Measurements from ENCODE around the gene GABRD.

GABRD gene

GRCh38 chr1:2018217-2019171, 651 bp upstream of the GABRD start:
- no peak for DNase-seq (ENCODE audit: low read depth in 2 of 2)

- DNase-seq (ENCODE audit: low read depth in 2 of 2): no peak
Measured at GRCh38 chr1:2019571-2020309, 595 bp downstream of the GABRD start.

- DNase-seq (ENCODE audit: low read depth in 2 of 2): no peak
Measured at GRCh38 chr1:2020310-2020655, 1.1 kb downstream of the GABRD start.

- DNase-seq (ENCODE audit: low read depth in 2 of 2): no peak
Measured at GRCh38 chr1:2021550-2021949, 2.4 kb downstream of the GABRD start.

- no peak for DNase-seq (ENCODE audit: low read depth in 2 of 2)
Measured at GRCh38 chr1:2022063-2022770, 3.1 kb downstream of the GABRD start.

- no peak for DNase-seq (ENCODE audit: low read depth in 2 of 2)
Measured at GRCh38 chr1:2023187-2023586, 4.0 kb downstream of the GABRD start.

- DNase-seq (ENCODE audit: low read depth in 2 of 2): no peak
Measured at GRCh38 chr1:2024451-2024850, 5.3 kb downstream of the GABRD start.

GRCh38 chr1:2024887-2025286, 5.7 kb downstream of the GABRD start:
- no peak for DNase-seq (ENCODE audit: low read depth in 2 of 2)

- DNase-seq (ENCODE audit: low read depth in 2 of 2): no peak
Measured at GRCh38 chr1:2025491-2025981, 6.4 kb downstream of the GABRD start.

GRCh38 chr1:2027961-2028583, 8.9 kb downstream of the GABRD start:
- DNase-seq (ENCODE audit: low read depth in 2 of 2): no peak

GRCh38 chr1:2028870-2029560, 9.9 kb downstream of the GABRD start:
- DNase-seq (ENCODE audit: low read depth in 2 of 2): no peak

GRCh38 chr1:2029561-2029960, 10.4 kb downstream of the GABRD start:
- DNase-seq (ENCODE audit: low read depth in 2 of 2): no peak

- DNase-seq (ENCODE audit: low read depth in 2 of 2): no peak
Measured at GRCh38 chr1:2030076-2030871, 11.1 kb downstream of the GABRD start.

GRCh38 chr1:2031546-2032540, 12.7 kb downstream of the GABRD start:
- no peak for DNase-seq (ENCODE audit: low read depth in 2 of 2)

- no peak for DNase-seq (ENCODE audit: low read depth in 2 of 2)
Measured at GRCh38 chr1:2032737-2033136, 13.6 kb downstream of the GABRD start.

GRCh38 chr1:2033165-2033564, 14.0 kb downstream of the GABRD start:
- no peak for DNase-seq (ENCODE audit: low read depth in 2 of 2)

GRCh38 chr1:2036287-2036686, 17.1 kb downstream of the GABRD start:
- no peak for DNase-seq (ENCODE audit: low read depth in 2 of 2)

- no peak for DNase-seq (ENCODE audit: low read depth in 2 of 2)
Measured at GRCh38 chr1:2037314-2037979, 18.3 kb downstream of the GABRD start.

- no peak for DNase-seq (ENCODE audit: low read depth in 2 of 2)
Measured at GRCh38 chr1:2038229-2038628, 19.1 kb downstream of the GABRD start.

All from stimulated activated CD8-positive, alpha-beta memory T cell treated with anti-CD3 and anti-CD28 coated beads, Interleukin-2, amount 100 ng/mL, for 48 hours (primary cell).